ENCODE data around the gene RSPH9.

GRCh38 chr6:43670623-43670986, 25.8 kb downstream of the RSPH9 start:
- TF ChIP-seq CTCF (IDR thresholded peaks at IDR 0.05): no peak
- TF ChIP-seq POLR2A (IDR thresholded peaks at IDR 0.05): no peak
